HG02759 (cell line): ENCODE measurements around the gene FKBP11.
"Not testable (repeated sequence)": the region's sequence is repeated elsewhere in the genome, so short reads cannot be mapped to it uniquely, and the experiment has no call there.

ENCODE experiments used
- ATAC-seq: cut with Tn5 transposase; IDR thresholded peaks from one replicate; pipeline ENCODE4 v1.9.1; 2021; ENCODE audit warnings: mild to moderate bottlenecking, moderate library complexity; ENCODE audit not compliant: unreplicated experiment

The FKBP11 gene

DNA sequence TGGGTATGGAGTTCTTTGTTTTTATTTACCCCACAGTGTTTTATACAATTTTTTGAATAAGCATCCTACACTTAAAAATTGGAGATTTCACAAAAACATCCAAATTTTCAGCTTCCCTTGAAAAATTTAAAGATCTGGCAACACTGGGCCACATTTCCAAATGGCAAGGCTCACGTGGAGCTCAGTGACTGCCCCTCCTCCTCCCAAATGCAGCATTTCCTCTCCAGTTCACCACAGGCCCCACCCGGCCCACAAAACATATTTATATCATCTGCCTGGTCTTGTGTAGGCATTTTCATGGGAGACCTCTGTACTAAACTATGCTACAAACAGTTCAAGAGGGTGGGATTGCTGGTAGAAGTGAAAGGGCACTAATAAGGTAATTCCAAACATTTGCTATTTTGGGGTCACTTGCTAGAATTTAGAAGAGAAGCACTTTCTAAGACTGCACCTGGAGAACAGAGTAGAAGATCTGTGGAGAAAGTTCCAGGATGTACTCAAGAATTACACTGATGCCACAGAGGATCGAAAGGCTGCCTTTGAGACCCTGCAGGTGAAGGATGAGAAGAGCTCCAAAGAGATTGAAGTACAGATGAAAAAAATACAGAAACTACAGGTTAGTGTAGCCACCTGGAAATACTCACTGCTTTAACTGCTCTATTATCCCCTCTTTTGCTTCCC, 7.3 kb downstream of the FKBP11 start:
- ATAC-seq = no peak

DNA sequence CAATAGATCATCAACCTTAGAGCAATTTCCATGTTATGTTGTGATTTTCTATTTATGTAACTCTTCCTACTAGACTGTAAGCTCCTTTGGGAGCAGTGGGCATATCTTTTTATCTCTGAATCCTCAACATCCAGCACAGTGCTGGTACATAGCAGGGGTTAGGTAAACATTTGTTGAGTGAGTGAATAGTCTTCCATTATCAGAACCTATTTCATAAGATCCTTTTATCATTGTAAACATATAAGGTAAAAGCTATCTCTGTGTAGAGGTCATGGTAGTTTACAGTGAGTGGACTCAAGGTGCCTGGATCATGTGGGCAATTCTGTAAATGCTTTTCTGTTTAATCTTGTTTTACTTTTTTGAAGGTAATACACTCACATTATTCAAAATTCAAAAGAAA, 15.1 kb downstream of the FKBP11 start:
- no peak for ATAC-seq

- not testable (repeated sequence) for ATAC-seq
Observed at GRCh38 chr12:48909698-48910097, 15.6 kb downstream of the FKBP11 start.

DNA sequence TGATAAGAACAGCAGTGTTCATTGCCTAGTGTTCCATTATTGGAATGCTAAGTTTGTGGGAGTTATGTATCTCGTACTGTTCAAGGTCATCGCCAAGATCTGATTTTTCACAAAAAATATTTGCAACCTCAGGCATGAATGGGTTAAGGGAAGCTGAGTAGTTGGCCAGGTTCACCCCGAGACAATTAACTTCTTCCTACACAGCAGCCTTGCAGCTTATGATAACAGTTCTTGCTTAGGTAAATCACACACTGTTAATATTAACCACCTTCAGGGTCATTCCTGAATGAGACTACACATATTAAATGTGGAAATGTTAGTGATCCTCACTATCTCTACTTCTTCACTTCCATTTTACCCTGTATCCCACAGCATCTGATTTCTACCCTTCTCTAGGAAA, 18.0 kb downstream of the FKBP11 start:
- ATAC-seq = no peak

DNA sequence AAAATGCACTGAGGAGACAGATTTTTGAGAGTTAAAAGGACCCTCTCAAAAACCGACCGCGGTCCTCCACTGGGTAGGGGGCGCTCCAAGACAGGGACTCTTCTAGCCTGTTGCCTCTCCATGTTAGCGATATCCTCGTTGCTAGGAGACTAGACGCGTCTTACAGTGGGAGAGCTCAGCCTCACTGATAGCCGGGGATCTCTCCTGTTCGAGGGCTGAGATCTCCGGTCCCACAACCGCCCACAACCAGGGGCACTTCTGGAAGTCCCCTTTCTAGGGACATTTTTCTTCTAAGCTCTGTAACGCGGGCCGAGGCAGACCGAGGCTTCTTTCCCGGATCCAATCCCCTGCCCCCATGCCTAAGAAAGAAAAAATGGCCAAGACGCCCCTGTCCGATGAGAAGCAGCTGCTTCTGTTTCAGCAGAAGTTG, 21.3 kb downstream of the FKBP11 start:
- ATAC-seq = peak; percentile 85

GRCh38 chr12:48903363-48903981, 21.8 kb downstream of the FKBP11 start:
- no peak for ATAC-seq

DNA sequence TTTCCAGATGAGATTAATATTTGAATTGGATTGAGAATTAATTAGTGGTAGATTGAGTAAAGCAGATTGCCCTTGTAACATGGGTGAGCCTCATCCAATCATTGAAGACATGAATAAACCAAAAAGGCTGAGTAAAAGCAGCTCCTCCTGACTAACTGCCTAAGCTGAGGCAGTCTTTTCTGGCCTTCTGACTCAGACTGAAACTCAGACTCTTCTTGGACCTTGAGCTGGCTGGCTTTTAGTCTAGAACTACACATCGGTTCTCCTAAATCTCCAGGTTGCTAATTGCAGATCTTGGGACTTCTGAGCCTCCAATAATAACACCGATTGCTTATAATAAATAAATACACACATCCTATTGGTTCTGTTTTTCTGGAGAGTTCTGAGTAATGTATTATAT, 24.0 kb downstream of the FKBP11 start:
- no peak for ATAC-seq

GRCh38 chr12:48899651-48900050, 25.6 kb downstream of the FKBP11 start:
- ATAC-seq = no peak

GRCh38 chr12:48894271-48894670, 31.0 kb downstream of the FKBP11 start:
- no peak for ATAC-seq

DNA sequence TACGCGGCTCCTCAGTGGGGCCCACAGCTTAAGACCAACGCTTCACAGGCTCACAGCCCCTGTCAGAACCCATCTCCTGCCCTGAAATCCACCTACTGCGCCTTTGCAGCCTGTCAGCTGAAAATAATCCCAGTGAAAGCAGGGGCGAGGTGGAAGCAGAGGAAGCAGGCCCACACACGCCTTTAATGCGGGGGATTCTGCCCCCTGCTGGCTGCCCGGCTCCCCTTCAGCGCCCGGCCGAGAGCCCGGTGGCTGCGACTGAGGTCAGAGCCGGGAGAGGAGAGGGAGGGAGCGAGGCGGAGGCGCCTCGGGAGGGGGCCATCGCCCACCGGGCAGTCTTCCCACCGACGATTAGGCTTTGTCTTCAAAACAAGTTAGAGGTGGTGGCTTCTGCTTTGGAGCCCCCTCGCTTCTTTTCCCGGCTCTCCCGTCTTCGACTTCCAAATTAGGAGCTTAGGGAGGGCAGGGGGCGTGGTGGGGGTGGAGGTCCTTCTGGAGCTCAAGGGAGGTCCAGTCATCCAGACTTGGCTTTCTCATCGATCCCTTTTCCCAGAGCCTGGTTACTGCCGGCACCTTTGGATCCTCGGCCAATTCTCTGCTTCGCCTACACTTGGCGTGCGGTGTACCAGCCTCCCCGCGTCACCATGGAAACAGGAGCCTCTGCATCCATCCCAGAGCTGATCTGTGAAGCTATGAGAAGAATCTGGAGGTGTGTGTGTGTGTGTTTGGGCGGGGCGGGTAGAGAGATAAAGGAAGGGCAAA, 34.5 kb downstream of the FKBP11 start:
- ATAC-seq = peak; percentile 75

DNA sequence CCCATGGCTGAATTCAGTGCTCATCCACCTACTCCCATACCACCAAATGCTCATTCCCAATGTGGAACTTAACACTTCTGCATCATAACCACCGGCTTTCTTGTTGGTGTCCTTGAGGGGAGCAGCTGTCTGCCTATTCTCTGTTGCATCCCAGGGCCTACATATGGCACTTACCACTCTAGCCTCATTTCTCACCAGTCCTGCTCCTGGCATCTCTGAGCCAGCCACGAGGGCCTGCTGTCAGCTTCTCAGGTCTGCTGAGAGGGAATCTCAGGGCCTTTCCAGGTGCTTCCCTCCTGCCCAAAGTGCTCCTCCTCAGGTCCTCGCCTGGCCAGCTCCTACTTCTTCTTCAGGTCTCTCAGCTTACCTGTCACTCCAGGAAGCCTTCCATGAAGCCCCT, 35.6 kb downstream of the FKBP11 start:
- ATAC-seq = no peak

GRCh38 chr12:48883305-48884161, 41.8 kb downstream of the FKBP11 start:
- no peak for ATAC-seq

DNA sequence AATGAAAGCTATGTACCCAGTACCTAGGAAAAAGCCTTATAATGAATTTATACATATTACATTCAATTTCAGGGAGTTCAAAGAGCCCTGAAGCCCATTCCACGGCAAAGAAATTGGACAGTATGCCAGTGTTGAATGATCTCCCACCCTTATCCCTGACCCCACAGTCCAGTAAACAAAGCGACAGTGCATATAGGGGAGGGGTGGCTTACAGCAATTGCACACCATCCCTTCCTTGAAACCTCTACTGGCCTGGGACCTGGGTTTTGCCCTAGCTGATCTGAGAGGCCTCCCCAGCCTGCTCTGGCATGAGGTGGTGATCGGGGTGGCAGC, 42.4 kb downstream of the FKBP11 start:
- ATAC-seq = no peak

DNA sequence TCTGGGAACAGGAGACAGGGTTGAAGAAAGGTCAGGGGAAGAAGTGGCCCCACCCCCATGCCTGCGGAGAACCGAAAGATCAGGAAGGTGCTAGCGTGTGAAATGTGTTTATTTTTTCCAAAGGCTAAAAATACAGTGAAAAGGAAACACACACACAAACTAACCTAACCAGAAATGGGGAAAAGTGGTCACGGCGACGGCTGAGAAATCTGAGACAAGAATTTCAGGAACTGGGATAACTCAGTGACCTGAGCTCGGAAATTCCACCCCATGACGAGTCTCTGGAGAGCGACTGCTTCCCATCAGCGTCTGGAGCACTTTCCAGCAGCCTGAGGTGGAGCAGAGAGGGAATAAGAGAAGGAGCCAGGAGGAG, 43.0 kb downstream of the FKBP11 start:
- no peak for ATAC-seq

DNA sequence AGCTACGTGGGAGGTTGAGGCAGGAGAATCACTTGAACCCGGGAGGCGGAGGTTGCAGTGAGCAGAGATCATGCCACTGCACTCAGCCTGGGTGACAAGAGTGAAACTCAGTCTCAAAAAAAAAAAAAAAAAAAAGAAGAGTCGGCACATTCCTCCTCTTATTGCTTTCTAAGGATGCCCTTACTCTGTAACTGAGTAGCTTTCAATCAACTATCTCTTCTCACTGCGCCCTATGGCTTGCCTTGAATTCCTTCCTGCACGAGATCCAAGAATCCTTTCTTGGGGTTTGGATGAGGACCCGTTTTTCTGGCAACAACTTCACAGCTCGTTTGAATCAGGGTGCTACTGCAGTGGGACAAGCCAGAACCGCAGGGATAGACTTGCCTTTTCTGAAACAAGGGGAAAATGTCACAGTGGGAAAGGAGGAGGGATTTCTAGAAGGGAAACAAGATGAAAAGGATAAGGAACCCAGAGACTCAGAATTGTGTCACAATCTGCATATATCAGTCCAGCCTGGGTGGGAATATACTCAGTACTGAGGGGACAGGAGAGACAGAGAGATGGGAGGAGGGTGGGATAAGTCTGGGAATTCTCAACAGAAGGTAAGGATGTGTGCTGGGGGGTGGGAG, 43.5 kb downstream of the FKBP11 start:
- ATAC-seq = no peak

DNA sequence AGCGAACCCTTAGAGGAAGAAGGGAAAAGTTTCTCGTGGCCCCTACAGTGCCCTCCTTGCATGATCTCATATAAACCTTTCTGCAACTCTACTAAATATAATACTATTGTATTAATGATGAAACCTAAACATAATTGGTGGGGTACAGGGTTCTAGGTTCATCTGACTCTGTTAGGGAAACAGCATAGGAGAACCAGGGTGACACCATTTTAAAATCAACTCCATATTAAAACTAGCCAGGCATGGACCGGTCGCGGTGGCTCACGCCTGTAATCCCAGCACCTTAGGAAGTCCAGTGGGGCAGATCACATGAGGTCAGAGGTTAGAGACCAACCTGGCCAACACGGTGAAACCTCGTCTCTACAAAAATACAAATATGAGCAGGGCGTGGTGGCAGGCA, 44.6 kb downstream of the FKBP11 start:
- no peak for ATAC-seq

DNA sequence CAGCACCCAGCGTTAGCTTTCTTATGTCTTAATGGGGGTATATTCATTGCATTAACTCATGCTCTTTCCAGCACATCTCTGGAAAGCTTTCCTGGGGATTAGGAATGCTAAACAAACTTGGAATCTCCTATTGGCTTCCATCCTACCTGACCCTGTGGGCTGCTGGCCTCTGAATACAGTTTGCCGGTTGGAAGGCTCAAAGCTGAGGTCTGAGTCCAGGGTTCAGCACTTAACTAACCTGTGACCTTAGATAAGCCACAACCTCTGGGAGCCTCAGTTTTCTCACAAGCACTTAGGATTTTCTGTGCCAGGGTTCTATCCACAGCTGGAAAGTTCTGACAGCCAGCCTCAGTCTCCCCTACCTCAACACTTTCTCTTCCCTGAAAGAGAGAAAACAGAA, 46.7 kb downstream of the FKBP11 start:
- ATAC-seq = no peak

GRCh38 chr12:48875944-48876515, 49.3 kb downstream of the FKBP11 start:
- ATAC-seq = no peak

- not testable (repeated sequence) for ATAC-seq
Observed at GRCh38 chr12:48873534-48873933, 51.8 kb downstream of the FKBP11 start.

DNA sequence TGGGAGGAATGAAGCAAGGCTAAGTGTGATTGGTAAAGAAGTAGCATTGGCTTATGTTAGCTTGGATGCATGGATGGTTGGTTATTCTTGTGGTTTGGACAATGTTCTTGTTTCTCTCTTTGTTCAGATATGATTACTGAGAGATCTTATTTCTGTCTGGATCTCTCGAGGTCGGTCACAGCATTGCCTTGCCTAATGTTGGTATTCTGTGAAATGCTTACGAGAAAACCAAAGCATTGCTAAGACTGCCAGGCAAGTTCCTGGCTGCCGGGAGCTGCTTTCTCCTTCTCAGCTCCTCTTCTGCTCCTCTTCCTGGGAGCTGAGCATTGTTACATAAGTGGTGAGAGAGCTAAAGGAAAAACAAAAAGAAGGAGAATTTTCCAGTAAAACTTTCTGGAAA, 52.2 kb downstream of the FKBP11 start:
- ATAC-seq = no peak
